Natural killer cell (primary cell): Measurements from ENCODE around the gene BRF1. TPM values are rescaled to one million over a fixed set of nuclear protein-coding genes. Genes with fewer than 3 reads are reported as not detected.

ENCODE experiments used
- ATAC-seq, 3 donors: fragments of 150-1000 bp in 2 of 3; fragments of 200-7000 bp in 1 of 3; cut with Tn5 transposase; 1 replicate in 1 of 3; 2 replicates in 2 of 3; pipeline ENCODE4 v1.10.0; 2021; ENCODE audit warnings: mild to moderate bottlenecking in 2 of 3, moderate library complexity in 2 of 3
- DNase-seq, 2 donors: peaks; one replicate each; pipeline versions ENCODE4 v3.0.0 to v3.0.0-alpha.2; 2013 to 2021; ENCODE audit warnings: mixed read lengths in 1 of 2
- H3K27ac ChIP-seq: one replicate; pipeline ENCODE4 v1.5.1; 2013; ENCODE audit warnings: mild to moderate bottlenecking, low read length
- H3K27me3 ChIP-seq: one replicate; pipeline ENCODE4 v1.6.1; 2013; ENCODE audit warnings: low read length; ENCODE audit not compliant: control insufficient read depth, insufficient read depth
- H3K36me3 ChIP-seq: one replicate; pipeline ENCODE4 v1.6.1; 2013; ENCODE audit warnings: low read length; ENCODE audit not compliant: control insufficient read depth, insufficient read depth
- H3K4me1 ChIP-seq: one replicate; pipeline ENCODE4 v1.6.1; 2013; ENCODE audit warnings: low read length; ENCODE audit not compliant: control insufficient read depth, insufficient read depth
- H3K4me3 ChIP-seq: one replicate; pipeline ENCODE4 v1.5.1; 2013; ENCODE audit warnings: low read length
- H3K9me3 ChIP-seq: one replicate; pipeline ENCODE4 v1.6.1; 2013; ENCODE audit warnings: low read length; ENCODE audit not compliant: control insufficient read depth, insufficient read depth
- H3K27ac Mint-ChIP-seq, 2 donors: one replicate each; pipeline ENCODE4 v1.8.0; 2022; ENCODE audit warnings: mild to moderate bottlenecking in 2 of 2, mixed read lengths in 2 of 2, moderate library complexity in 1 of 2
- H3K27me3 Mint-ChIP-seq, 2 donors: one replicate each; pipeline ENCODE4 v1.8.0; 2022; ENCODE audit warnings: low read depth in 2 of 2, mixed read lengths in 2 of 2
- H3K36me3 Mint-ChIP-seq: one replicate; pipeline ENCODE4 v1.8.0; 2022; ENCODE audit warnings: mixed read lengths
- H3K4me1 Mint-ChIP-seq, 2 donors: one replicate each; pipeline ENCODE4 v1.8.0; 2022; ENCODE audit warnings: mixed read lengths in 2 of 2
- H3K4me3 Mint-ChIP-seq: one replicate; pipeline ENCODE4 v1.8.0; 2022; ENCODE audit warnings: mild to moderate bottlenecking, moderate library complexity, mixed read lengths
- H3K9me3 Mint-ChIP-seq, 2 donors: one replicate each; pipeline ENCODE4 v1.8.0; 2022; ENCODE audit warnings: mixed read lengths in 2 of 2
- CTCF ChIP-seq: fragments of 200-600 bp; IDR thresholded peaks from one replicate; pipeline ENCODE4 v1.8.0; 2022; ENCODE audit warnings: antibody characterized with exemption
- WGBS: methylation state at CpG from one replicate; pipeline ENCODE4 v1.1.7; 2013; ENCODE audit warnings: missing lambda C conversion rate; ENCODE audit not compliant: insufficient coverage; 5-methylcytosine and 5-hydroxymethylcytosine counted together
- intact Hi-C: fragments of 100-400 bp; cut with micrococcal nuclease; formaldehyde crosslinking; loops from one replicate; pipeline ENCODE4 v1.14.2; 2022
- total RNA-seq, 4 donors: library from RNA; stranded (reverse); fragments of 120-200 nt in 1 of 4; gene quantifications; one replicate each; pipeline versions ENCODE4 v1.2.3 to v1.2.4, GENCODE V29; 2013 to 2022

The BRF1 gene
- total RNA-seq, 3 donors from 2014 or later (not counting 1 experiment from before 2014, with no cell fraction given), result 82.4 to 92.7 (median 87.4) TPM

DNA sequence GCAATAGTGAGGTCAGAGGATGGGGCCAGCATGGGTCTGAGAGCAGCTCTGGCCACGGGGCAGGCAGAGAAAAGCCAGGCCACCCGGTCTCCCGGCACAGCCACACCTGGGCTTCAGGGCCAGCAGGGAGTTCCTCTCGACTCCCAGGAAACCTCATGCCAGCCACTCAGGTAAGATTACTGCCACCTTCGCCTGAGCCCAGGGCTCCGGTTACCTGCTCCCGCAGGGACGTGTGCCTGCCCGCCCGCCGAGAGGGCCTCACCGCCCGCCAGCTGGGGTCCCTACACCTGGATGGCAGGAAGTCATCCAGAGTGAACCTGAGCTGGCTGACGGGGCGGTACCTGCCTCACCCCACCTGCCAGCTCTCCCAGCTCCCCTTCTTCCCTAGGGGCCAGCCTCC is 139.5 kb downstream of the BRF1 start:
- Histone ChIP-seq H3K27ac (no peak overlapping the region), H3K4me3 (no peak overlapping the region), H3K4me1 (no peaks in the 10 kb centered on the region), H3K27me3 (no peaks in the 10 kb centered on the region), H3K9me3 (no peaks in the 10 kb centered on the region), H3K36me3 (no peaks in the 10 kb centered on the region)
- Mint-ChIP-seq H3K36me3 (no peaks in the 10 kb centered on the region), H3K4me3 (no peak overlapping the region), H3K27ac (no peak overlapping the region), H3K9me3 (no peaks in the 10 kb centered on the region), H3K27me3 (peaks cover 0 to 6% of the 10 kb centered on the region in 2 donors), H3K4me1 (peaks cover 0 to 7% of the 10 kb centered on the region in 2 donors)
- no peak for ATAC-seq
- DNase-seq, result no peak
- intact Hi-C loops, result no loop called here
- no peak for TF ChIP-seq CTCF
- 77% methylated on average over 15 of the region's 15 CpGs for WGBS

DNA sequence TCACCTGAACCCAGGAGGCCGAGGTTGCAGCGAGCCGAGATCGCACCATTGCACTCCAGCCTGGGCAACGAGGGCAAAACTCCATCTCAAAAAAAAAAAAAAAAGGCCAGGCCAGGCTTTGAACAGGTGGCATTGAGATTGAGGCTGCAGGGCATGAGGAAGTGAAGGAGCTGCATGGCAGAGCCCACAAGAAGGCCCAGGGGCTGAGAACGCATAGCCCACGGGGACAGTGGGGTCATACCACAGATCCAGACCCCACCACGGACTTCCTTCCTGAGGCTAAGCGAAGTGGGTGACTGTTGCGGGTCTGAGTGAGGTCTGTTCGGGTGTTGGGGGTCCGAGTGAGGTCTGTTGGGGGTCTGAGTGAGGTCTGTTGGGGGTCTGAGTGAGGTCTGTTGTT is 140.0 kb downstream of the BRF1 start:
- no peak overlapping the region for H3K27ac ChIP-seq
- H3K4me1 ChIP-seq, result no peaks in the 10 kb centered on the region
- no peak overlapping the region for H3K27ac Mint-ChIP-seq
- H3K27me3 Mint-ChIP-seq, result peaks cover 0 to 5% of the 10 kb centered on the region in 2 donors
- H3K9me3 Mint-ChIP-seq, result no peaks in the 10 kb centered on the region
- no peak overlapping the region for H3K4me3 Mint-ChIP-seq
- H3K4me1 Mint-ChIP-seq, result peaks cover 0 to 7% of the 10 kb centered on the region in 2 donors
- no peaks in the 10 kb centered on the region for H3K27me3 ChIP-seq
- DNase-seq (no peak), ATAC-seq (no peak)
- TF ChIP-seq CTCF, result no peak
- intact Hi-C loops, result no loop called here
- H3K36me3 ChIP-seq, result no peaks in the 10 kb centered on the region
- 25% methylated on average over 12 of the region's 12 CpGs for WGBS
- H3K9me3 ChIP-seq, result no peaks in the 10 kb centered on the region
- H3K36me3 Mint-ChIP-seq, result no peaks in the 10 kb centered on the region
- H3K4me3 ChIP-seq, result no peak overlapping the region

- no peak overlapping the region for H3K27ac Mint-ChIP-seq
- no peak for ATAC-seq
- no peak for DNase-seq
- H3K4me3 Mint-ChIP-seq, result no peak overlapping the region
- H3K4me1 Mint-ChIP-seq, result peaks cover 0 to 7% of the 10 kb centered on the region in 2 donors
- Histone ChIP-seq H3K4me3 (no peak overlapping the region), H3K36me3 (no peaks in the 10 kb centered on the region), H3K9me3 (no peaks in the 10 kb centered on the region), H3K4me1 (no peaks in the 10 kb centered on the region), H3K27me3 (no peaks in the 10 kb centered on the region), H3K27ac (no peak overlapping the region)
- intact Hi-C loops, result no loop called here
- no peak for TF ChIP-seq CTCF
- no peaks in the 10 kb centered on the region for H3K36me3 Mint-ChIP-seq
- H3K9me3 Mint-ChIP-seq, result no peaks in the 10 kb centered on the region
- no peaks in the 10 kb centered on the region for H3K27me3 Mint-ChIP-seq
- 86% methylated on average over 12 of the region's 14 CpGs for WGBS
Observed at GRCh38 chr14:105159344-105159743, 141.5 kb downstream of the BRF1 start.

Other genes with a start within 250 kb of the BRF1 start
- 10 to 100 TPM; 18.2 to 30.3 (median 26.7) TPM for gene GPR132, start 235.6 kb downstream of the BRF1 start, total RNA-seq
- 1 to 10 TPM; 3.5 to 6.6 (median 6.1) TPM for gene JAG2, start 132.2 kb downstream of the BRF1 start, total RNA-seq
- 10 to 100 TPM; 16.0 to 32.9 (median 22.8) TPM for gene NUDT14, start 119.7 kb downstream of the BRF1 start, total RNA-seq
- 10 to 100 TPM; 30.9 to 48.7 (median 44.2) TPM for gene BTBD6, start 52.5 kb downstream of the BRF1 start, total RNA-seq
- 10 to 100 TPM; 58.4 to 76.5 (median 69.2) TPM for gene PACS2, start 13.7 kb upstream of the BRF1 start, total RNA-seq
- 1 to 10 TPM in 2 of 3 donors, under 1 TPM in 1; 0.23 to 1.9 (median 1.8) TPM for gene TEX22, start 97.5 kb upstream of the BRF1 start, total RNA-seq
- gene MTA1, start 118.8 kb upstream of the BRF1 start, total RNA-seq, result 100 to 1,000 TPM; 104 to 125 (median 112) TPM
- 1 to 10 TPM; 1.7 to 4.6 (median 2.0) TPM for gene CRIP2, start 173.8 kb upstream of the BRF1 start, total RNA-seq
- gene CRIP1, start 185.9 kb upstream of the BRF1 start, total RNA-seq, result 100 to 1,000 TPM; 276 to 334 (median 290) TPM
- 100 to 1,000 TPM in 2 of 3 donors, 10 to 100 TPM in 1; 70.0 to 233 (median 112) TPM for gene TEDC1, start 190.2 kb upstream of the BRF1 start, total RNA-seq
- gene TMEM121, start 225.6 kb upstream of the BRF1 start, total RNA-seq, result under 1 TPM in 2 of 3 donors, not detected in 1; 0.54 to 0.80 TPM